ENCODE measurements around the gene ENTPD1. TPM values are rescaled to one million over a fixed set of nuclear protein-coding genes. Genes with fewer than 3 reads are reported as not detected.

ENTPD1 gene
- total RNA-seq, 1 donor from 2014 or later: 41.6 TPM

GRCh38 chr10:95813054-95813685, 57.2 kb downstream of the ENTPD1 start:
- H3K9me3 ChIP-seq: no peaks in the 10 kb centered on the region
- peak overlapping the region in 1 of 2 donors; percentile 11 for H3K27ac ChIP-seq
- H3K27me3 ChIP-seq: no peaks in the 10 kb centered on the region
- H3K4me3 ChIP-seq: no peak overlapping the region
- H3K4me1 ChIP-seq: peaks cover 0 to 3% of the 10 kb centered on the region in 2 donors
- intact Hi-C loops (cut with DNase I): loop anchor here (10.0 kb wide), 1 partner anchor 58 kb away; the partner anchor contains the start of gene ENTPD1
- no peak for TF ChIP-seq CTCF (IDR thresholded peaks at IDR 0.05)
- DNase-seq (ENCODE audit: low spot score in 2 of 2): no peak
- H3K36me3 ChIP-seq: no peaks in the 10 kb centered on the region

GRCh38 chr10:95814011-95814727, 58.2 kb downstream of the ENTPD1 start:
- no peak for DNase-seq (ENCODE audit: low spot score in 2 of 2)
- peaks cover 0 to 3% of the 10 kb centered on the region in 2 donors for H3K4me1 ChIP-seq
- TF ChIP-seq CTCF (IDR thresholded peaks at IDR 0.05): no peak
- no peaks in the 10 kb centered on the region for H3K36me3 ChIP-seq
- H3K9me3 ChIP-seq: no peaks in the 10 kb centered on the region
- H3K4me3 ChIP-seq: no peak overlapping the region
- H3K27ac ChIP-seq: peak overlapping the region in 1 of 2 donors; percentile 11
- no peaks in the 10 kb centered on the region for H3K27me3 ChIP-seq
- intact Hi-C loops (cut with DNase I): loop anchor here (10.0 kb wide), 1 partner anchor 59 kb away; the partner anchor contains the start of gene ENTPD1

GRCh38 chr10:95815133-95815532, 59.2 kb downstream of the ENTPD1 start:
- DNase-seq (ENCODE audit: low spot score in 2 of 2): no peak

GRCh38 chr10:95815701-95816240, 59.8 kb downstream of the ENTPD1 start:
- intact Hi-C loops (cut with DNase I): loop anchor here (10.0 kb wide), 1 partner anchor 61 kb away; the partner anchor contains the start of gene ENTPD1
- H3K4me3 ChIP-seq: no peak overlapping the region
- DNase-seq (ENCODE audit: low spot score in 2 of 2): no peak
- H3K4me1 ChIP-seq: peaks cover 0 to 3% of the 10 kb centered on the region in 2 donors
- no peak overlapping the region for H3K27ac ChIP-seq
- no peaks in the 10 kb centered on the region for H3K27me3 ChIP-seq
- TF ChIP-seq CTCF (IDR thresholded peaks at IDR 0.05): no peak
- no peaks in the 10 kb centered on the region for H3K36me3 ChIP-seq
- H3K9me3 ChIP-seq: no peaks in the 10 kb centered on the region

More at GRCh38 chr10:95815133-95815532, 59.2 kb downstream of the ENTPD1 start:
- Histone ChIP-seq H3K27me3 (no peaks in the 10 kb centered on the region), H3K36me3 (no peaks in the 10 kb centered on the region), H3K9me3 (no peaks in the 10 kb centered on the region), H3K4me1 (peaks cover 0 to 3% of the 10 kb centered on the region in 2 donors), H3K4me3 (no peak overlapping the region), H3K27ac (no peak overlapping the region)
- intact Hi-C loops (cut with DNase I): loop anchor here (10.0 kb wide), 1 partner anchor 60 kb away; the partner anchor contains the start of gene ENTPD1
- TF ChIP-seq CTCF (IDR thresholded peaks at IDR 0.05): no peak

- no peak for DNase-seq (ENCODE audit: low spot score in 2 of 2)
- Histone ChIP-seq H3K9me3 (no peaks in the 10 kb centered on the region), H3K4me3 (no peak overlapping the region), H3K36me3 (no peaks in the 10 kb centered on the region), H3K4me1 (peaks cover 0 to 3% of the 10 kb centered on the region in 2 donors), H3K27me3 (no peaks in the 10 kb centered on the region), H3K27ac (no peak overlapping the region)
- intact Hi-C loops (cut with DNase I): loop anchor here (10.0 kb wide), 1 partner anchor 63 kb away; the partner anchor contains the start of gene ENTPD1
- TF ChIP-seq CTCF (IDR thresholded peaks at IDR 0.05): no peak
Observed at GRCh38 chr10:95818010-95818409, 62.0 kb downstream of the ENTPD1 start.
